HL-60 (cell line): ENCODE data around the gene RHCG.

Source experiments
- POLR2AphosphoS5 ChIP-seq: IDR thresholded peaks from 2 replicates; pipeline ENCODE4 v1.6.1; 2012; ENCODE audit warnings: low read depth
- TF ChIP-seq, protein P1 (sequence below): IDR thresholded peaks from one replicate; pipeline ENCODE4 v1.5.1; 2011; ENCODE audit warnings: low read length, control low read depth, inconsistent platforms; ENCODE audit not compliant: insufficient read depth

DNA sequence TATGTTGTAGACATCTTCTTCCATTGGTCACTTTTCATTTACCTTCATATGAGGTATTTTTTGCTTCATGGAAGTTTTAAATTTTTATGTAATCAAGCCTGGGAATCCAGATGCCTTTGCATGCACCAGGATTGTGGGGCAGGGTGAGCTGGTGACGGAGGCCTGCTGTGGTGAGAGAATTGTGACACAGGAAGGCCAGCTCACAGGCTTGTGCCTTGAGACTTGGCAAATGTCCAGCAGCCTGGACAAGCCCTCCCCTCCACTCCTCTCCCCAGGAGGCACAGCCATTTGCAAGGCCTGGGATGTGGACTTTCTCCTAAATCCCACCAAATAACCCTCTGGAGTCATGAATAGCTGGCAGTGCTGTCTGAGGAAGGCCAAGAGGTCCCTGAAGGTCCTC lies 67.4 kb downstream of the RHCG start:
- TF ChIP-seq, protein P1, sequence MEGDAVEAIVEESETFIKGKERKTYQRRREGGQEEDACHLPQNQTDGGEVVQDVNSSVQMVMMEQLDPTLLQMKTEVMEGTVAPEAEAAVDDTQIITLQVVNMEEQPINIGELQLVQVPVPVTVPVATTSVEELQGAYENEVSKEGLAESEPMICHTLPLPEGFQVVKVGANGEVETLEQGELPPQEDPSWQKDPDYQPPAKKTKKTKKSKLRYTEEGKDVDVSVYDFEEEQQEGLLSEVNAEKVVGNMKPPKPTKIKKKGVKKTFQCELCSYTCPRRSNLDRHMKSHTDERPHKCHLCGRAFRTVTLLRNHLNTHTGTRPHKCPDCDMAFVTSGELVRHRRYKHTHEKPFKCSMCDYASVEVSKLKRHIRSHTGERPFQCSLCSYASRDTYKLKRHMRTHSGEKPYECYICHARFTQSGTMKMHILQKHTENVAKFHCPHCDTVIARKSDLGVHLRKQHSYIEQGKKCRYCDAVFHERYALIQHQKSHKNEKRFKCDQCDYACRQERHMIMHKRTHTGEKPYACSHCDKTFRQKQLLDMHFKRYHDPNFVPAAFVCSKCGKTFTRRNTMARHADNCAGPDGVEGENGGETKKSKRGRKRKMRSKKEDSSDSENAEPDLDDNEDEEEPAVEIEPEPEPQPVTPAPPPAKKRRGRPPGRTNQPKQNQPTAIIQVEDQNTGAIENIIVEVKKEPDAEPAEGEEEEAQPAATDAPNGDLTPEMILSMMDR: no peak
- no peak for TF ChIP-seq POLR2AphosphoS5
